Neural cell (in vitro differentiated cells): Measurements from ENCODE around the gene IGLL5. TPM values are rescaled to one million over a fixed set of nuclear protein-coding genes. Genes with fewer than 3 reads are reported as not detected.

Experiments
- H2AFZ ChIP-seq: fragments of 200-600, 300-800 bp; sonication (generic), shearing (Covaris generic); 2 replicates; pipeline ENCODE4 v1.6.0; 2014; ENCODE audit warnings: low read depth, mild to moderate bottlenecking, antibody characterized with exemption, low read length, moderate library complexity
- H3F3A ChIP-seq: fragments of 200-600 bp; shearing (Covaris generic); 2 replicates; pipeline ENCODE4 v1.6.1; 2016; ENCODE audit warnings: mild to moderate bottlenecking, moderate library complexity, mixed read lengths, antibody characterized with exemption, low read length; ENCODE audit not compliant: insufficient read depth, poor library complexity, severe bottlenecking
- H3K27ac ChIP-seq: fragments of 200-600, 300-800 bp; sonication (generic), shearing (Covaris generic); 2 replicates; pipeline ENCODE4 v1.5.1; 2014; ENCODE audit warnings: mild to moderate bottlenecking, low read length, moderate library complexity
- H3K27me3 ChIP-seq: fragments of 300-800, 200-600 bp; sonication (generic), shearing (Covaris generic); 2 replicates; pipeline ENCODE4 v1.6.0; 2014; ENCODE audit warnings: mild to moderate bottlenecking, low read depth, low read length, moderate library complexity; ENCODE audit not compliant: insufficient read depth
- H3K36me3 ChIP-seq: fragments of 300-800, 200-600 bp; sonication (generic), shearing (Covaris generic); 2 replicates; pipeline ENCODE4 v1.5.1; 2014; ENCODE audit warnings: mild to moderate bottlenecking, antibody characterized with exemption, low read length, moderate library complexity; ENCODE audit not compliant: insufficient read depth
- H3K4me2 ChIP-seq: fragments of 300-800, 200-600 bp; sonication (generic), shearing (Covaris generic); 2 replicates; pipeline ENCODE4 v1.6.0; 2014; ENCODE audit warnings: mild to moderate bottlenecking, low read length
- H3K4me3 ChIP-seq: fragments of 300-800, 200-600 bp; sonication (generic), shearing (Covaris generic); 2 replicates; pipeline ENCODE4 v1.5.1; 2014; ENCODE audit warnings: mild to moderate bottlenecking, low read length, moderate library complexity
- H3K79me2 ChIP-seq: fragments of 200-600 bp; shearing (Covaris generic); replicated peaks from 2 replicates; pipeline ENCODE4 v1.6.0; 2014; ENCODE audit warnings: mild to moderate bottlenecking, low read length, moderate library complexity; ENCODE audit not compliant: insufficient read depth
- H3K9ac ChIP-seq: fragments of 300-800, 200-600 bp; sonication (generic), shearing (Covaris generic); 2 replicates; pipeline ENCODE4 v1.6.1; 2016; ENCODE audit warnings: mild to moderate bottlenecking, low read length, mixed read lengths
- H3K9me2 ChIP-seq: fragments of 200-600 bp; shearing (Covaris generic); 2 replicates; pipeline ENCODE4 v1.6.1; 2016; ENCODE audit warnings: mild to moderate bottlenecking, low read length, mixed read lengths; ENCODE audit not compliant: insufficient read depth
- H3K9me3 ChIP-seq: fragments of 200-600, 300-800 bp; sonication (generic), shearing (Covaris generic); 2 replicates; pipeline ENCODE4 v1.6.1; 2016; ENCODE audit warnings: mild to moderate bottlenecking, mixed run types, low read length, moderate library complexity, mixed read lengths
- H4K20me1 ChIP-seq: fragments of 200-600 bp; shearing (Covaris generic); 2 replicates; pipeline ENCODE4 v1.6.1; 2016; ENCODE audit warnings: mild to moderate bottlenecking, mixed run types; ENCODE audit not compliant: insufficient read depth
- CTCF ChIP-seq: fragments of 450-650 bp; IDR thresholded peaks from 2 replicates; pipeline ENCODE4 v1.5.1; 2014; ENCODE audit warnings: antibody characterized with exemption, mild to moderate bottlenecking, moderate library complexity; ENCODE audit not compliant: poor library complexity, severe bottlenecking
- EP300 ChIP-seq: fragments of 450-650 bp; conservative IDR thresholded peaks from 2 replicates; pipeline ENCODE4 v1.6.1; 2014; ENCODE audit warnings: antibody characterized with exemption, mild to moderate bottlenecking, moderate library complexity; ENCODE audit not compliant: poor library complexity, severe bottlenecking
- EZH2 ChIP-seq: fragments of 200-600, 300-800 bp; shearing (Covaris generic), sonication (generic); IDR thresholded peaks from 2 replicates; pipeline ENCODE4 v1.6.1; 2014; ENCODE audit warnings: antibody characterized with exemption, low read length, borderline replicate concordance, mild to moderate bottlenecking; ENCODE audit not compliant: insufficient read depth, poor library complexity, severe bottlenecking
- MXI1 ChIP-seq: fragments of 450-650 bp; conservative IDR thresholded peaks from 2 replicates; pipeline ENCODE4 v1.6.1; 2014; ENCODE audit warnings: antibody characterized with exemption, mild to moderate bottlenecking; ENCODE audit not compliant: poor library complexity, severe bottlenecking
- POLR2AphosphoS5 ChIP-seq: IDR thresholded peaks from 2 replicates; pipeline ENCODE4 v1.6.1; 2012
- RAD21 ChIP-seq: fragments of 450-650 bp; conservative IDR thresholded peaks from 2 replicates; pipeline ENCODE4 v1.6.1; 2014; ENCODE audit warnings: antibody characterized with exemption, mild to moderate bottlenecking, moderate library complexity
- REST ChIP-seq: IDR thresholded peaks from 2 replicates; pipeline ENCODE4 v1.6.1; 2012; ENCODE audit warnings: borderline replicate concordance
- SMC3 ChIP-seq: fragments of 450-650 bp; conservative IDR thresholded peaks from 2 replicates; pipeline ENCODE4 v1.6.1; 2014; ENCODE audit warnings: antibody characterized with exemption, mild to moderate bottlenecking, moderate library complexity; ENCODE audit not compliant: poor library complexity
- TAF1 ChIP-seq: IDR thresholded peaks from 2 replicates; pipeline ENCODE4 v1.6.1; 2012; ENCODE audit warnings: low read depth
- polyA plus RNA-seq: library from polyadenylated mRNA; depleted of rRNA; stranded (reverse); fragments of >200 nt; gene quantifications from 2 replicates; pipeline ENCODE4 v1.2.3, GENCODE V29; 2014

The IGLL5 gene
- polyA plus RNA-seq, 1 donor from 2014 or later, result 0.19 TPM

- H3K79me2 ChIP-seq, result no peaks in the 10 kb centered on the region
- no peak overlapping the region for H3K27ac ChIP-seq
- no peaks in the 10 kb centered on the region for H3K9me2 ChIP-seq
- no peaks in the 10 kb centered on the region for H3K36me3 ChIP-seq
- no peaks in the 10 kb centered on the region for H3F3A ChIP-seq
- H4K20me1 ChIP-seq, result no peaks in the 10 kb centered on the region
- H3K4me2 ChIP-seq, result no peak overlapping the region
- H3K27me3 ChIP-seq, result no peaks in the 10 kb centered on the region
- TF ChIP-seq POLR2AphosphoS5, result no peak
- no peak for TF ChIP-seq SMC3
- TF ChIP-seq RAD21, result no peak
- no peak for TF ChIP-seq MXI1
- no peak for TF ChIP-seq TAF1
- TF ChIP-seq EP300, result no peak
- no peak for TF ChIP-seq REST
- no peak for TF ChIP-seq CTCF
- no peak for TF ChIP-seq EZH2
- H3K9ac ChIP-seq, result no peak overlapping the region
- no peaks in the 10 kb centered on the region for H3K9me3 ChIP-seq
- H3K4me3 ChIP-seq, result no peak overlapping the region
- no peak overlapping the region for H2AFZ ChIP-seq
These were observed 32.5 kb upstream of the IGLL5 start for GRCh38 chr22:22855085-22855484.

- Histone ChIP-seq H3K36me3 (no peaks in the 10 kb centered on the region), H3K9me2 (no peaks in the 10 kb centered on the region), H3K9me3 (no peaks in the 10 kb centered on the region), H3K27me3 (no peaks in the 10 kb centered on the region), H3K4me2 (no peak overlapping the region), H3K4me3 (no peak overlapping the region), H3K79me2 (no peaks in the 10 kb centered on the region), H3F3A (no peaks in the 10 kb centered on the region), H3K9ac (no peak overlapping the region), H4K20me1 (no peaks in the 10 kb centered on the region), H2AFZ (no peak overlapping the region), H3K27ac (no peak overlapping the region)
- no peak for TF ChIP-seq EZH2
- TF ChIP-seq RAD21, result no peak
- no peak for TF ChIP-seq REST
These were observed 31.9 kb upstream of the IGLL5 start for GRCh38 chr22:22855617-22856308.
